ENCODE results near the gene XRRA1. TPM values are rescaled to one million over a fixed set of nuclear protein-coding genes. Genes with fewer than 3 reads are reported as not detected.

The XRRA1 gene
- total RNA-seq, 1 donor from 2014 or later = 3.9 TPM

DNA sequence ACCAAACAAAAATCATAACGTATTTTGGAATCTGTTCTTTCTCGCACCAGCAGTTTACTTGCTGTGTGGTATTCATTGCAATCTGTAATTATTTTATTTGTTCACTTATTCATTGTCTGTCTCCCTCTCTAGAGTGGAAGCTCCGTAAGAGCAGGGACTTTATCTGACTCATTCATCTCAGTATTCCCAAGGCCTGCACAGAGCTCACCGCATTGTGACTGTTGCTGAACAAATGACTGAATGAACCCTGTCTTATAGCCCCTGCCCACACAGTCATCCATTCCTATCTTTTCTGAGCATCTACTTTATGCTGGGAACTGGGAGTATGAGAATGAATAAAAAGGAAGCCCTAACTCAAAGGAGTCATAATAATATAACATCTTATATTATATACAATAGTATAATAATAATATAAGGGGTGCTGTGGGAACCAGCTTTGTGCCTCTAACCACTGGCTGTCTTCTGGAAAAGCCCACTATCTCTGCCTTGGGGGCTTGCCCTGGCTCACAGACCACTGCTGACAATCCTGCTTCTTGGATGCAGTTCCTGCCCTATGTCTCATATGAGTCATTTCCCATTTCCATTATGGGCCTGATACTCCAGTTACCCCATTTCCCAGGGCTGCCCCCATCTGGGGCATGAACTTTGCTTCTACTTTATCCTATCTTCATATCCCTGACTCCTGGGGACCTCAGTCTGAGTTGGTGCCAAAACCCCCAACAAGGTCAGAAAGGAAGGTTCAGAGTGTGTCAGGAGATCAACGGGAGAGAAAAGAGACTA, 11.0 kb downstream of the XRRA1 start:
- Histone ChIP-seq H3K9me3 (ENCODE audit: low read depth) (no peaks in the 10 kb centered on the region), H3K79me2 (ENCODE audit: low read depth) (no peaks in the 10 kb centered on the region), H3K27me3 (no peaks in the 10 kb centered on the region), H3K36me3 (no peaks in the 10 kb centered on the region), H3F3A (ENCODE audit: low read depth) (no peaks in the 10 kb centered on the region), H2AFZ (replicated peaks) (no peak overlapping the region), H3K4me3 (no peak overlapping the region), H3K4me1 (no peaks in the 10 kb centered on the region), H4K20me1 (ENCODE audit: low read depth) (no peaks in the 10 kb centered on the region), H3K4me2 (no peak overlapping the region), H3K27ac (no peak overlapping the region), H3K9ac (no peak overlapping the region)
- no peak overlapping the region for H3K27ac Mint-ChIP-seq
- no peaks in the 10 kb centered on the region for H3K9me3 Mint-ChIP-seq
- no peak overlapping the region for H3K4me3 Mint-ChIP-seq
- peaks cover 2% of the 10 kb centered on the region for H3K27me3 Mint-ChIP-seq (ENCODE audit: insufficient read depth, low read depth)
- H3K36me3 Mint-ChIP-seq = peaks cover 13% of the 10 kb centered on the region
- TF ChIP-seq, protein P1, sequence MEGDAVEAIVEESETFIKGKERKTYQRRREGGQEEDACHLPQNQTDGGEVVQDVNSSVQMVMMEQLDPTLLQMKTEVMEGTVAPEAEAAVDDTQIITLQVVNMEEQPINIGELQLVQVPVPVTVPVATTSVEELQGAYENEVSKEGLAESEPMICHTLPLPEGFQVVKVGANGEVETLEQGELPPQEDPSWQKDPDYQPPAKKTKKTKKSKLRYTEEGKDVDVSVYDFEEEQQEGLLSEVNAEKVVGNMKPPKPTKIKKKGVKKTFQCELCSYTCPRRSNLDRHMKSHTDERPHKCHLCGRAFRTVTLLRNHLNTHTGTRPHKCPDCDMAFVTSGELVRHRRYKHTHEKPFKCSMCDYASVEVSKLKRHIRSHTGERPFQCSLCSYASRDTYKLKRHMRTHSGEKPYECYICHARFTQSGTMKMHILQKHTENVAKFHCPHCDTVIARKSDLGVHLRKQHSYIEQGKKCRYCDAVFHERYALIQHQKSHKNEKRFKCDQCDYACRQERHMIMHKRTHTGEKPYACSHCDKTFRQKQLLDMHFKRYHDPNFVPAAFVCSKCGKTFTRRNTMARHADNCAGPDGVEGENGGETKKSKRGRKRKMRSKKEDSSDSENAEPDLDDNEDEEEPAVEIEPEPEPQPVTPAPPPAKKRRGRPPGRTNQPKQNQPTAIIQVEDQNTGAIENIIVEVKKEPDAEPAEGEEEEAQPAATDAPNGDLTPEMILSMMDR (IDR thresholded peaks at IDR 0.05) = no peak
- TF ChIP-seq EZH2phosphoT487 (IDR thresholded peaks at IDR 0.05) = no peak
- TF ChIP-seq EZH2 (IDR thresholded peaks at IDR 0.05) = no peak
- no peak for DNase-seq (ENCODE audit: low spot score)
- H3K4me1 Mint-ChIP-seq = no peaks in the 10 kb centered on the region

DNA sequence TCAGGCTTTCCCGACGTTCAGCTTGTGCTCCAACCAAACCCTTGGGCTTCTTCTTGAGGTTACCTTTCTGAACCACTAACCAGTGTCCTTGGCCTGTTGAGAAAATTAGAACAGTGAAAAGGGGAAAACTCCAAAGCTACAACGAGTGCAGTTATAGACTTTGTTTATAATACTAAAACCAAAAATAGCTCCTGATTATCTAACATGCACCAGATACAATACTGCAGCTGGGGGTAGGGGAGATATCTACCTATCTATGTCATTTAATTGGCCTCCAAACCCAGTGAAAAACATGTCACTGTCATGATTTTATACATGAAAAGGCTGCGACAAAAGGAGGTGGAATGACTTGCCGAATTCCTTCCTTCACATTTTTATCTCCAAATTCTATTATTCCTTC, 11.9 kb downstream of the XRRA1 start:
- DNase-seq (ENCODE audit: low spot score) = no peak
- Histone ChIP-seq H3K4me3 (no peak overlapping the region), H4K20me1 (ENCODE audit: low read depth) (no peaks in the 10 kb centered on the region), H3K9ac (no peak overlapping the region), H3K27ac (no peak overlapping the region), H3F3A (ENCODE audit: low read depth) (no peaks in the 10 kb centered on the region), H3K27me3 (no peaks in the 10 kb centered on the region), H3K9me3 (ENCODE audit: low read depth) (no peaks in the 10 kb centered on the region), H3K79me2 (ENCODE audit: low read depth) (no peaks in the 10 kb centered on the region), H3K4me1 (no peaks in the 10 kb centered on the region), H2AFZ (replicated peaks) (no peak overlapping the region), H3K4me2 (no peak overlapping the region), H3K36me3 (no peaks in the 10 kb centered on the region)
- H3K36me3 Mint-ChIP-seq = peaks cover 10% of the 10 kb centered on the region
- no peaks in the 10 kb centered on the region for H3K9me3 Mint-ChIP-seq
- H3K27ac Mint-ChIP-seq = no peak overlapping the region
- TF ChIP-seq, protein P1 (IDR thresholded peaks at IDR 0.05) = no peak
- TF ChIP-seq EZH2phosphoT487 (IDR thresholded peaks at IDR 0.05) (no peak), EZH2 (IDR thresholded peaks at IDR 0.05) (no peak)
- H3K4me1 Mint-ChIP-seq = no peaks in the 10 kb centered on the region
- no peak overlapping the region for H3K4me3 Mint-ChIP-seq
- no peaks in the 10 kb centered on the region for H3K27me3 Mint-ChIP-seq (ENCODE audit: insufficient read depth, low read depth)

DNA sequence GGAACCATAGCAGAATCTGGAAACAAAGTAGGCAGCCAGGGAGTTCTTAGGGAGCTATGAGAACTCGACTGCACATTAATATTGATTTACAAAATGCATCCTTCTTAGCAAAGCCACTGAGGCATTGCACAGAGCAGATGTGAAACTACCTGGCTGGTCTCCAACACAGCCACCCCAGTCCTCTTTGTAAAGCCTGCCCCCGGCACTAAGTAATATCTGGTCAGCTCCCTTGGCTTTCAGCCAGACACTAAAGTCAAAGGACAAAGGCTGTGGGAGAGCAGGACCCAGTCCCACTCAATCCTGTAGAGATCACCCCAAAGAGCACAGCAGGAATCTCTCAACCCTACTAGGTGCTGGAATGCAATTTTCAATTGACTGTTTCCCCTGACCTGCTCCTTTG, 12.8 kb downstream of the XRRA1 start:
- DNase-seq (ENCODE audit: low spot score) = no peak
- Histone ChIP-seq H3K36me3 (no peaks in the 10 kb centered on the region), H3K27ac (no peak overlapping the region), H3K27me3 (no peaks in the 10 kb centered on the region), H3F3A (ENCODE audit: low read depth) (no peaks in the 10 kb centered on the region), H4K20me1 (ENCODE audit: low read depth) (no peaks in the 10 kb centered on the region), H3K9ac (no peak overlapping the region), H2AFZ (replicated peaks) (no peak overlapping the region), H3K4me1 (no peaks in the 10 kb centered on the region), H3K79me2 (ENCODE audit: low read depth) (no peaks in the 10 kb centered on the region), H3K4me3 (no peak overlapping the region), H3K4me2 (no peak overlapping the region), H3K9me3 (ENCODE audit: low read depth) (no peaks in the 10 kb centered on the region)
- H3K4me1 Mint-ChIP-seq = no peaks in the 10 kb centered on the region
- H3K27ac Mint-ChIP-seq = no peak overlapping the region
- TF ChIP-seq EZH2 (IDR thresholded peaks at IDR 0.05) (no peak), EZH2phosphoT487 (IDR thresholded peaks at IDR 0.05) (no peak)
- TF ChIP-seq, protein P1 (IDR thresholded peaks at IDR 0.05) = no peak
- H3K9me3 Mint-ChIP-seq = no peaks in the 10 kb centered on the region
- no peak overlapping the region for H3K4me3 Mint-ChIP-seq
- no peaks in the 10 kb centered on the region for H3K27me3 Mint-ChIP-seq (ENCODE audit: insufficient read depth, low read depth)
- peaks cover 10% of the 10 kb centered on the region for H3K36me3 Mint-ChIP-seq

Data from neural progenitor cell (in vitro differentiated cells).